Measurements from ENCODE around the gene GRIK1. TPM values are rescaled to one million over a fixed set of nuclear protein-coding genes. Genes with fewer than 3 reads are reported as not detected.
"Not testable (repeated sequence)": the region's sequence is repeated elsewhere in the genome, so short reads cannot be mapped to it uniquely, and the experiment has no call there.

The GRIK1 gene
- polyA plus RNA-seq, 1 donor: 1.7 TPM

DNA sequence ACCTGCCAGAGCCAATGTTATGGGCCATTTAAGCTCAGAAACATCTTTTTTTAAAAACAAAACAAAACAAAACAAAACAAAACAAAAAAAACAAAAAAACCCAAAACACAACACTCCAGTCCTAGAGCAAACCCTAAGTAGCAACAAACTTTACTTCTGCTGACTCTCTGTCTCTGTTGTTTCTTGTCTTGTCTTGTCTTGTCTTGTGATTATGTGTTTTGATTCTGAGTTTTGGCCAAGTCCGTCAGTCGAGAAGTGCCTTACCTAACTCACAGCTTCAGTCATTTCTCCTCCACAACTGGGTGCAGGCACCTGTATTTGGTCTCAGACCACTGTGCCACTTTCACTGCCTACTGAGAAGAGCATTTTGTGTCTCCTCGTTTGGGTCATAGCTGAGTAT lies 333.2 kb downstream of the GRIK1 start:
- no peak for DNase-seq

DNA sequence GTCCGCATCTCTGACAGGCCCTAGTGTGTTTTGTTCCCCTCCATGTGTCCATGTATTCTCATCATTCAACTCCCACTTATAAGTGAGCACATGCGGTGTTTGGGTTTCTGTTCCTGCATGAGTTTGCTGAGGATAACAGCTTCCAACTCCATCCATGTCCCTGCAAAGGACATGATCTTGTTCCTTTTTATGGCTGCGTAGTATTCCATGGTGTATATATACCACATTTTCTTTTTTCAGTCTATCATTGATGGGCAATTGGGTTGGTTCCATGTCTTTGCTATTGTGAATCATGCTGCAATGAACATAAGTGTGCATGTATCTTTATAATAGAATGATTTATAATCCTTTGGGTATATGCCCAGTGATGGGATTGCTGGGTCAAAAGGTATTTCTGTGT lies 334.6 kb downstream of the GRIK1 start:
- not testable (repeated sequence) for DNase-seq

DNA sequence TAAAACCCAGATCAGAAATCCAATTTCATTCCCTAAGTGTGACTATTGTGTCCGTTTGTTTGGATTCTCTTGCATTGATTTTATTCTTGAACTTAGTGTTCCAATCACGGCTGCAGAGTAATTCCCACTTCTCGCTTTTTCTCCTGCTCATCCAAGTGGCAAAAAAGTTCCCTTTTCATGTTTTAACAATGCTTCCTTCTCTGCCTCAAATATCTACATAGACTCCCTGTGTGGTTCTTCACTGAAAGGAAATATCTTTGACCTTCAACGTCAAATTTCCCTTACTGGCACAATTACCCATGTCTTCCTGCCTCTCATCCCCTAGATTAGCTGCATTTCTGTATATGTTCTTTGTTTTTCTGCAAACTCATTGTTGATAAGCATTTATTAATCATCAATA lies 335.7 kb downstream of the GRIK1 start:
- no peak for DNase-seq

DNA sequence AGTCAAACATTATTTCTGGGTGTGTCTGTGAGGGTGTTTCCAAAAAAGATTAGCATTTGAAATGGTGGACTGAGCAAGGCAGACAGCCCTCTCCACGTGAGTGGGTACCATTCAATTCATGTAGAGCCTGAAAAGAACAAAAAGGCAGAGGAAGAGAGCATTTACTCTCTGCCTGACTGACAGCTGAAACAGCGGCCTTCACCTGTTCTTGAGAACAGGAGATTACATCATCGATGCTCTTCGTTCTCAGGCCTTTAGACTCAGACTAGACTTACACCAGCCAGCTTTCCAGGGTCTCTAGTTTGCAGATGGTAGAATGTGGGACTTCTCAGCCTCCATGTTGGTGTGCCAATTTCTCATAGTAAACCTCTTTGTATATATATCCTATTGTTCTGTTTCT lies 338.7 kb downstream of the GRIK1 start:
- no peak for DNase-seq

DNA sequence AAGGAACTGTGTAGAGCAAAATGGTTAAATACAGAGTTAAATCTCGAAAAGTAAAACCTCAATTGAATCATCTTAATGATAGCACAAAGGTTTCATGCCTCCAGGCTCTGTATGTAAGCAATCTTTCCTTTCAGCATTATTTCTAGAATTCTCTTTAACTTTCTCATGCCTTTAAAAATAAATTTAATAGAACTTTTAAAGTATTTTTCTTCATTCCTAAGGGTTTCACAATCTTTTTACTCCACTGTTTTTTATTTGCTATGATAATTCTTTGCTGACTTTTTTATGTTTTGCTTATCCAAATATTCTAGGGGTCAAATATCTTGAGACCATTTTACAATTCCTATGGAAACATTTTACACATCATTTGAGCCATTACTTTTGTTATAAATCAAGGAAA lies 353.1 kb downstream of the GRIK1 start:
- no peak for DNase-seq

DNA sequence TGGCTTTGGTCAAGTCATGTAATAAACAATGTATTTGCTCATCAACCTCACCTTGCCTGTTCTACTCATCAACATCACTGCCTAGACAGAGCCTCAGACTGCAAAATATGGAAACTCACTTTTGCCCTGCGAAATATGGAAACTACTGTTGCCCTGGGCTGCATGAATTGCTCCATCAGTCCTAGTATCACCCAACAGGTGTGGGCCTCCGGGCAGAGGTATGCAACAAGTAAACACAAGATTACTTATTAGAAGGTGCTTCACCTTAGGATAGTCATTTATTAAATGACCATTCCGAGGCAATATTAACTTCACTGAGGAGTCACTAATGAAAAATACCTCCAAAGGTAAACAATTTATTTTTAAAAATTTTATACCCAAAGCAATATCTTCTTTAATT lies 354.3 kb downstream of the GRIK1 start:
- DNase-seq: no peak

DNA sequence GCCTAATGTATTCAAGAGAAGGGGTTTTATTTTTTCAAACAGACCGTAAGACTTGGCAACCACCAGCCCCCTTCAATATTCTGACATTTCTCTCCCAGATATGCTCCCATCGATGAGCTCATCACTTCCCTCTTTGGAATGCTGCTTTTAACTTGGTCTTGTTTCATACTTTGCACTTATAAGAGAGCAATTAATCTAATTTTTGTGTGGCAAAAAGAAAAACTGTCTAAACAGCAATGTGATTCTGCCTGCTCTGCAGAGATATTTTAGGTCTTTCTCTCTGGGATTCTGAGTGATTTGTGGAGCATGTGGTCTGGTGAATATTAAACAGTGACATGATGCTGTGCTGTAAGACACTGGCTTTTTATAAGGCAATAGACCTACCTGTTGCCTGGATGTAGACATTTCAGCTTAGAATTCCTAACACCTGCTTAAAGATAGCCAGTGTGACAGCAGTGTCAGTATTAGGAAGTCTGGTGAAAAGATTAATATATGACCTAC lies 356.3 kb downstream of the GRIK1 start:
- DNase-seq: no peak

DNA sequence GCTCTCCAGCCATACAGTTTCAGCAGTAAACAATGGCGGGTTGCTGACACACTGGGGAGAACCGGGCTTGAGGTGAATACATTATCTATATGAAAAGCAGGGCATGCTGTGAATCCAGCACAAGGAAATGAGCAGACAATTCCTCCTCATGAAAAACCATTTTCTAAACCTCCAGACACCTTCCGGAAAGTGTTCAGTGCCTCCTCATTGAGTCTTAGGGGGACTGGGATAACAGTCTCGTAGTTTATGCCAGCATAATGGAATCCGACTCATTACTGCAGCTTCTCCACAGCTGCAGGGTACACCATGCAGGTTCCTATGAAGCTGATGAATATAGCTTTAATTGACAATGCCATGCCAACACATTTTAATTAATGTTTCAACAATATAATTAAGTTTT lies 356.9 kb downstream of the GRIK1 start:
- no peak for DNase-seq

DNA sequence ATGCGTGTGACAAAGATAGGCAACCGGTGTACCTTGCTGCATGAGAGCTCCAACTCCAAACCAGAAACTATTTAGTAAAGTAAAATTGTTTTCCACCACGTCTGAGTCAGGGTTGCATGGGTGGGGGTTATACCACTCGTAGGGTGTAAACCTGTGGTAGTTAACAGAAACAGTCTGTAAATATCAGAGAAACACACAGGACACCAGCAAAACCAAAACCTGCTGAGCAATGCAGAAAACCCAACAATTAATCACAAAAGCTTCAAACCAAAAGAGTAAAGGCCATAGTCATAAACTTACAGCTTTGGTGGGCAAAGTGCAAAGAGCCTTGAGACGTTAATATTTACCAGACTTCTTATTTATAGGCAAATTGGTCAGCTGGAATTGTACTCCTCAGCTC lies 358.4 kb downstream of the GRIK1 start:
- no peak for DNase-seq

DNA sequence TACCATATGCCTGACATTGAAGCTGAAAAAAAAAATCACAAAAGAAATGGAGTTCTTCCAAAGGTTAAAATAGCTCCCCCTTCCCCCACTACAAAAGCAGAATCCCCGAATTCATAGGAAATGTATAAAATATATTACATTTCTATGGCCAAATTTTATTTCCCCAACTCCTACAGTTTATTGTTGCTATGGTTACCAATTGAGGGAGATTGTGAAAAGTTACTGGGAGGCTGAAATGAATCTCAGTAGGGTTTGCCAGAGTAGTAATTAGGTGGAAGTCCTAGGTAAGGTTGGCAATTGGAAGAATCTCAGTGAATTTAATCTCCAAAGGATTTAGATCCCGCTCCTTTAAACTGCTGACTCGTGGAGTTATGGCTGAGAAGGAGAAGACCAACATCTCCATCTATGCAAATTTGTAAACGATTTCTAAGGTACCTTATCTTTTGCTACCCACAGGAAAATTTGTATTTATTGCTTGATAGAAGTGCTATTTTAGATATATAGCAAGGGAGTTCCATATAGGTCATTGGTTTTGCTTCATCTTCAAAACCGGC lies 359.0 kb downstream of the GRIK1 start:
- DNase-seq: no peak

DNA sequence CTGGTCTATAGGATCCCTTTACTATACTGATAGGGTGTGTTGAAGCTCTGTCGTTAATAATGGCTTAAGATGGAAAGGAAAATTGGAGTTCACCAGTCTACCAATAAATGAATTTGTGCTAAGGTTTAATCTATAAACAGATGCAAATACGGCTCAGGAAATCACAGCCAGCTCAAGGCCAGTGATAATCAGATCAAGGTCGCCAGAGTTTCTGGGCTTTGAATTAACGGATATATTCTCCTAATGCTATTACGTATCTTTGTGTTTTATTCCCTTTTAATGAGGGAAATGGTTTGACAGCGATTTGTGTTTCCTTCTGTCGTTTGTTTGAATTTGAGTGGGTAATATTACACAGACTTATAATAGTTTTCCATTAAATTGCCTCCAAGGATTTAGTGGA lies 361.5 kb downstream of the GRIK1 start:
- no peak for DNase-seq

DNA sequence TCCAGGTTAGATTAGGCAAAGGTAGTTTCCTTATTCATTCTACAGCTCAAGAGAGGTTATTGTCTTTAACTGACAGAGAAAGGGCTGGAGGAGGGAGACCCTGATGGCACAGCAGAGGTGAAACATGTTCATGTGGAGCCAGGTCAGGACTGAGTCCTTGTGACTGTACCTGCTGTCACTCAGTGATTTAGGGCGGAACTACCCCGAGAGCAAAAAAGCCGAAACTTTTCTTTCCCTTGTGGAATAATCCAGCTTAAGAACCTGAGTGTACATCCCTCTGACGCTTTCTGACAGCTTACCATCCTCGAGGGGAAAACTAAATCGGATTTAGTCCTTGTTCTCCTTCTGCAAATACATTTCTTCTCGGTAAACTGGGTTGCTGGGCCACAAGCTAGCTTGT lies 367.8 kb downstream of the GRIK1 start:
- no peak for DNase-seq

DNA sequence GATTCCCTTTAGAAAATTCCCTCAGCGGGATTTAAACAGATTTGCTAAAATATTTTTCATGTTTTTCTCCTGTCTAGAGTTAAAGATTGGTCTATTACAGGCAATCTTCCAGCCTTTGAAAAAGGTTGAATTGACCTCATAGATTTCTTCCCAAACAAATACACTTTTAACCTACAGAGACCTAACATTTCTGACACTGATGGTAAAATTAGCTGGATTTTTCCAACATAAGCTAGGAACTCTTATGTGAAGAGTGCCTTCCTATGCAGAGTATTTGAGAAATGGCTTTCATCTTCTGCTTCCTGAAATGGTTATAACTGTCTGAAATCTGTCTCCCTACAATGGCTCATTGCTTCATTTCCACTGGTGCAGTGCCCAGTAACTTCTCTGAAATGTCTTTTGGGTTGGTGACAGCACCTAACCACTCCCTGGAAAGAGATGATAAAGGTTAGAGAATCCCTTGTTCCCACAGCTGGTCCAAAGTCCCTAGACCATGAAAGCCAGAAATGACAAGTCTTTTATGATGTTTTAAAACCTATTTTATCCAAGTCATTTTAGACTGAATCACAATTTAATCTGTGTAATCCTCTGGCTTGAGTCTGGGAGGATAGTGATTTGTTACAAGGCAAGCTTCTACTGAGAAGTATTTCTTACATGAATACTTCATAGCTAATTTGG lies 371.6 kb downstream of the GRIK1 start:
- DNase-seq: no peak

DNA sequence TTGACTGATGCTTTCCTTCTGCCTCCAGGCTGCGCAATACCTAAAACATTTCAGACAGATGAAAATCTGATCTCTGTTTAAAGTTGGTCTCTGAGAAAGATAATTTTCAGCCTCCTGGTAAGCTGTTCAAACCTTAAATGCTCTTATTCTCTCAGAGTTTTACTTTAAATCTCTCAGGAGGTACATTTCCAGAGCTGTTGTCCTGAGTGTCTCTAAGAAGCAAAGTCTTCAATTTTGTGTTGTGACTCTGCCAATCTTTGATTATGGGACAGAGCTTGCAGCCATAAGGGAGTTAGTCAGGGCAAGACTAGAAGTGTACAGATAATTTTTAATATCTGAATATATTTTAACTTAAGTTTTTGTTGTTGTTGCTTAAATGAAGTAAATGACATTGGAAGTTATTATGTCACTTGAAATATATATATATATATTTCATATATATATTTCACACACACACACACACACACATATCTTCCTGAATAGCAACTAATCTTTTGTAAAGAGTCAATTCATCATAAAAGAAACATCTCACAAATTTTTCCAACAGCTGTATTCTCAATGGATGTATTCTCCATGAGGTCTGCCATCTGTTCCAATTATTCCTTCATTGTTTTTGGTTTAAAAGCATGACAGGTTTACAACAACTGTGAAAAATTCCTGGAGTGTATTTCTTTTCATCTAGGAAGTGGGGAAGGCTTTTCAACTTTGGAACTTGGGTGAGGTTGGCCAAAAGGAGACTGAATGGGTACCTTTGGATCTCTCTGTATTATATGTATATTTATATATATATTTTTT lies 381.7 kb downstream of the GRIK1 start:
- DNase-seq: no peak

DNA sequence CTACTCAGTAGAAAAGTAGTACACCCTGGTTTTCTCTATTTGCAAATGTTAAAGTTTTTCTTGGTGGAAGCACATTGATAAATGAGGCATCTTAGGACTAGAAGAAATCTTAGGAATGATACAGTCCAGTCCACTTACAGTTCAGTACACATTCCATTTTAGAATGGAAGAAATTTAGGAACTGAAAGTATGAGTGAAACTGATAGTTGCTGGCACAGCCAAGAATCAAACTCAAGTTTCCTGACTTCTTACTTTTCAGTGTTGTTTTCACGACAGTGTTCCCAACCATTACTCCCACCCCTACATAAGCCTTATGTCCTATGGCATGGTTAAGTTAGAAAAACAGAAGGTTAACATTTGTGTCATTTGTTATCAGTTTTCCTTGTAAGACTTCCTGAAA lies 382.6 kb downstream of the GRIK1 start:
- no peak for DNase-seq

DNA sequence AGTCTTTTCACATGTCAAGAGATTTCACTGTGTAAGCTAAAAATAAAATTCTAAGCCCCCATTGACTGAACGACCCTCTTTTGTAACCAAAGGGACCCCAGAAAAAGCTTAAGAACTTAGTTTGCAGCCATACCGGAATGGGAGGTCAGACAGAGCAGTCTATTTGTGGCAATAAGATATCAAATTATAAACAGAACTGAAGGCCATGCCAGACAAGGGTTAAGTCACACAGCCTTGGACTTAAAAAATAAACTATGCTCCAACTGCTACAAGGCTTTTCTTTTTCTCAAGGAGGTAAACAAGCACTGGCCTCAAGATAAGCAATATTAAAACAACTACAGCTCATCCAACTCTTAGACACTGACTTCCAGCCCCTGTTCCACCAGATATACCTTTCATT lies 384.2 kb downstream of the GRIK1 start:
- DNase-seq: no peak

DNA sequence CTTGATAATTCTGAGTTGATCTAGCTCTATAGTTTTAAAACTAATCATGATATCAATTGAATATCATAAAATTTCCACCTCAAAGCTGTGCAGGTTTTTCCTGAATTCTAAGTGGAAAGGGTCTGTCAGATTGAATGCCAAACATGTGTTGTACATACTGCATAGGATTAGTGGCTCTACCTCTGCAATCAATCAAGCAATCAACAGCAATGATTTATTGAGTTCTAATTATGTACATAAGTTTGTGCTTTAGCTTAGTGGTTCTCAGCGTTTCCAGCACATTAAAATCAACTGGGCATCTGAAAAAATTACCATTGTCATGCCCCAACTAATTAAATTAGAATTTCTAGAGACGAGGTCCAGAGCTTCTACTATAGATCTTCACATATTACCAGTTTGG lies 389.6 kb downstream of the GRIK1 start:
- no peak for DNase-seq

DNA sequence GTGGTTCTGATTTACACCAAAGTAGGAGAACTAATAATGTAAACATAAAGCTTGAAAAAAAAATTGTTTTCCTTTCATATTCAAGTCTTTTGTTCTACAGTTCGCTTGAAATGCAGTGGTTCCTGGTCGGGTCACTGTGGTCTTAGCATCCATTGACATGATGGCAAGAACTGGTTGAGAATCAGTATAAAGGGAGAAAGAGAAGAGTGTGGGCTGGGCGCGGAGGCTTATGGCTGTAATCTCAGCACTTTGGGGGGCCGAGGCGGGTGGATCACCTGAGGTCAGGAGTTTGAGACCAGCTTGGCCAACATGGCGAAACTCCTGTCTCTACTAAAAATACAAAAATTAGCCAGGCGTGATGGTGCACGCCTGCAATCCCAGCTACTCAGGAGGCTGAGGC lies 390.2 kb downstream of the GRIK1 start:
- no peak for DNase-seq

DNA sequence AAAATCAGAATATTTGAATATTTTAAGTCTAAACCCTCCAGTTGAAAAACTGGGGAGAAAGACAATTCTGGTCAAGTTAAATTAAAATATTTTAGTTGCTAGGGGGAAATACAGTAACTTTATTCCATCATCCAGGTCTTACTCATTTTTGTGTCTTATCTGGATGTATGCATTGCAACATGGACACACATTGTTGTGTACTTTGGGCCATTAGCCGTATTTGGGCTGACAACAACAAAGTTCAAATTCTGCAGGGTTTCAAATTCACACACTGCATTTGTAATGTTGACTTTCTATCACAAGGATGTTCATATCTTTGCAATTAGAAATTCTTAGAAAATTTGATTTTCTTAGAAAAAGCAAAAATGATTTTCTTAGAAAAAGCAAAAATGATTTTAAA lies 391.8 kb downstream of the GRIK1 start:
- no peak for DNase-seq

DNA sequence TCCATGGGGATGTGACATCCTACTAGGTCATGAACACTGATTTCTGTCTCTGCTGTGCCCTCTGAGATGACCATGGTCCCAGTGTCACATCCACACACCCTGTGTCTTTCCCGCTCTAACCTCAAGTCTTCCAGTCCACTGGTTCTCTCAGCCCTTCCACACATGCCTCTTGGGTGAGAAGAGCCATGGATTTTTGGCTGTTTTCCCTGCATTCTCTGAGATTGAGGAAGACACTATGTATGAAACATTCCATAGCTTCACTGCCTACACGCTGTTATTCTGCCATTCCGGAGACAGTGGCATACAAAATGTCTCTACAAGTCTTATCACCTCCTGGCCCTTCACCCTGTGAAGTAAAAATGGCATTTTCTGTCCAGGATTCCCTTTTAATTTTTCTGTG lies 393.7 kb downstream of the GRIK1 start:
- DNase-seq: no peak

DNA sequence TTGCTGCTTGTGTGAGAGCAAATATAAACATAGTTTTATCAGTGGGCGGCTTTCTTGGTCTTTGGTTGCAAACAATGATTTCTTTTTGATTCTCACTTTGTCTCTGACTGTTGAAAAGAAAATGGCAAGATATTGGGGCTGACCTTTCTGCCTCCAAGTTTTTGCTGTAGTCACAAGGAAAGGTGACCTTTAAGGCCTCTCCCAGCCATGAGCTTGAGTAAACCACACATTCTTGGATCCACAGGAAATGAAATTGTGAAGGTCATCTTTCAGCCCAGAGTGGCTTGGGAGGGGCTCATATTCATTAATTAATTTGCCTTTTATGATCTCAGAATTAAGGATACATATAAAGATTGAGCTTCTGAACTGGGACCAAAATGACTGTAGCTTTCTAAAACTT lies 399.5 kb downstream of the GRIK1 start:
- DNase-seq: no peak

DNA sequence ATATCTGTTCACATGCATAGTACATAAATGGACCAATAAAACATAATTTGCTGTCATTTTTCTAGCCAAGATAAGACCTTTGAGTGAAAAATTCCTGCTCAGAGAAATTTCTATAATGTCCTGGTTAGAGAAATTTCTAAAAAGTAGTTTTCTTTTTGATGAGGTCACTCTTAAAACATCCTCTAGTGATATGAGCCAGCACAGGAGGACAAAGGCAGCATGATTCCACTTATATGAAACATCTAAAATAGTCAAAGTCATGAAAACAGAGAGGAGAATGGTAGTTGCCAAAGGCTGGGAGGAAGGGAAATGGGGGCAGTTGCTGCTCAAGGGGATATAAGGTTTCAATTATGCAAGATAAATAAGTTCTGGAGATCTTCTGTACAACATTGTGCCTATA lies 401.7 kb downstream of the GRIK1 start:
- no peak for DNase-seq

DNA sequence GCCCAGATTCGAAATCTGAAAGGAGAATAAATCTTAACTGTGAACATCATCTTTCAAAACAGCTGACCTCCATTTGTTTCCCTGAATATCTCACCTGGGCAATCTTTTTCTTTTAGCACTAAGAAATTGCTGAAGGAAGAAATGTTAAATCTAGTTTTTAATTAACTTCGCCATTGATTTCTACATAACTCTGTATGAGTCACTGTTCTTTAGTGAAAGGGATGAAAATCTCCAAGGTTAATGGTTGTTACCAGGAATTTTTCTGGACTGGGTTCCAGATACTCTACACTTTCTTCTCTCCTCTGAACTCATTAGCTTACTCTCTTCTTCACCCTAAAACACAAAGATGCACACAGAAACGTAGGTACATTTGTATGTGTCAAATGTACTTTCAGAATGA lies 405.3 kb downstream of the GRIK1 start:
- no peak for DNase-seq

DNA sequence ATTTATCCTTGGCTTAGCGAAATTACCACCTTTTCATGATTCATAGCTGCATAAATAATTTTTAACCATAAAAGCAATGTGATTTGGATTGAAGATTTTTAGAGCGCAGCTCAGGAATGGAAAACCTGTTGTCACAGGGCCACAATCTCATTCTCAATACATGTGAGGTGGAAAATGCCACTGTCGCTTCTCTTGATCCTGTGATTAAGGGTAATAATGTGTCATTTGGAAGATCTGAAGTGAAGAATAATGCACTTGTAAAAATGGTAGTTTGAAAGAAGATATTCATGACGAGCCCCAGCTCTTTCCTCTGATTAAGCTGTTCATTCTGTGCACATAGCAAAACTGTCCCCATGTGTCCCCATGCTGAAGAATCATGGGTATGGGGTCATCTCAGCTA lies 410.7 kb downstream of the GRIK1 start:
- DNase-seq: no peak

Measured in left kidney (tissue), 2 donors.